Stimulated activated CD8-positive, alpha-beta memory T cell treated with anti-CD3 and anti-CD28 coated beads, Interleukin-2, amount 100 ng/mL, for 1 hour (primary cell): ENCODE data around the gene ATP6V1E1.
"Not testable (repeated sequence)": the region's sequence is repeated elsewhere in the genome, so short reads cannot be mapped to it uniquely, and the experiment has no call there.

Experiments
- DNase-seq, 2 donors: peaks; one replicate each; pipeline ENCODE4 v3.0.0-alpha.2; 2020; ENCODE audit warnings: low read depth in 2 of 2

ATP6V1E1 gene

GRCh38 chr22:17581056-17581455 is 47.5 kb downstream of the ATP6V1E1 start:
- DNase-seq: no peak

DNA sequence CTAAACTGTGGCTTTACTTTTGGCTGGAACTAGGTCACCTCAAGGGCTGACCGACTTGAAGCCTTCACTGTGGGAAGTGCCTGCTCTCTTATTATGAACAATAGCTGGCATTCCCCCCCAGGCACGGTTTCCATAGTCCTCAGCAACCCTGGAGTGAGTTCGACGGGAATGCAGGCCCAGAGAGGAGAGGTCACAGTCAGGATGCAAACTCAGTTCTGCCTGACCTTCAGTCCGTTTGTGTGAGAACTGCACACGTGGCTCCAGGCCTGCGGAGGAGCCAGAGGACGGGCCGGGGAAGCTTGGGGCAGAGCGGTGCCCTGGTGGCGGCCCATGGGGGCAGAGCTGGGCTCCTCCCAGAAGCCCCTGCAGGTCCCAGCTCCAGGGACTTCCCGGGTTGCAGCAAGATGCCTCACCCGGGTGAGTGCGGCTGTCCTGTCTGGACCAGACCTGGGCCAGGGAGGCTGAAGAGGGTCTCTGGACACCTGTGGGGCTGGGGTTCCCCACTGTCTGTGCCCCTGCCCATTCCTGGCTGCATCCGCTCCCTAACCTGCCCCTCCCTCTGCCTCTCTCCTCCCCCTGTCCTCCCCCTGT is 48.0 kb downstream of the ATP6V1E1 start:
- DNase-seq: no peak

GRCh38 chr22:17579535-17579981 is 49.0 kb downstream of the ATP6V1E1 start:
- no peak for DNase-seq

DNA sequence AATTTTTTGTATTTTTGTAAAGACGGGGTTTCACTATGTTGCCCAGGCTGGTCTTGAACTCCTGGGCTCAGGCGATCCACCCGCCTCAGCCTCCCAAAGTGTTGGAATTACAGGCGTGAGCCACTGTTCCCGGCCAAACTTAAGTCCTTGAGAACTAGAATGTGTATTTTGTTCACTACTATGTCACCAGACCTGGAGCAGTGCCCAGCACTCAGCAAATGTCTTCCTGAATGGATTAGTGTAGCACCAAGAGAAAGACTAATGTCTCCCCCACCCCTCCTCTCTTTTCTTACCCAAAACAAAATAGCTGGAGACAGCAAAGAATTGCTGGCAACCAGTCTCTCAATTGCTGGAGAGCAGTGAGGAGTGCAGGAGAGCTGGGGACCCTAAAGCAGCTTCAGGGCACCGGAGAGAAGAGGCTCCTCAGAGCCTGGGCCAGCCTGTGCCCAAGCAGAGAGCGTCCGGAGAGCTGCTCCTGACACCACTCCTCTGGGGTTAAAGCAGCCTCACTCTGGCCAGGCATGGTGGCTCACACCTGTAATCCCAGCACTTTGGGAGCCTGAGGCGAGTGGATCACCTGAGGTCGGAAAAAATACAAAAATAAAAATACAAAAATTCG is 50.3 kb downstream of the ATP6V1E1 start:
- no peak for DNase-seq

DNA sequence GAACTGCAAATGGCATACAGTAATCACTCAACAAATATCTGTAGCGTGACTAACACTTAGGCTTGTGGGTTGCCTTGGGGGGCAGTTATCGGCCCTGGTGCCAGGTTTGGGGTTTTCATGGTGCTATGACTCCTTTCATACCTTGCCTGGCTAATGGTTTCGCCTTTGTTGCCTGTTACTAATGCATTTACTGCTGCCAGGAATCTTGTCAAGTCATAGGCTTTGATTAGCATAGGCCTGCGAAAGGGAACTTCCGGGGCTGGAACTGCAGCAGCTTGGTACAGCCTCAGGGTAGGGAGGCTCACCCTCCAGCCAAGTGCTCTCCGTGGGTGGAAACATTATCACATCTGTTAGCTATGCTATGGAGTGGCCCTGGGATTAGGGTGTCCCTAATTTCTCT is 52.1 kb downstream of the ATP6V1E1 start:
- DNase-seq: no peak

DNA sequence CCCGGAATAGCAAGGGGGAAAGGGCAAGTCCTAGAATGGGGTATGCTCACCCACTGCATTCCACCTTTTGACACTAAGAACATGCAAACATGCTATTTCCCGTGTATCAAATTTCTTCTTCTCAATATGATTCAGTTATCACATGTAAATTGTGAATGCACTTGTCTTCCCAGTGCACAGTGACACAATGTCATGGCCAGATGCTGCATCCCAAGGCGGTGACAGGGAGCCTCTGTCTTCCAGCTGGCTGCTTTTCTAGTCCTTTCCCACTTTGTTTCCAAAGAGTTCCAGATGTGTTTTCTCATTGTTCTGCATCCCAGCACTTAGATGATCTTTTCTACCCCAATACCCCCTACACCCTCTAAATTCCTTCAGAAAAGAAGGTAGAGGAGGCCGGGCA is 52.9 kb downstream of the ATP6V1E1 start:
- no peak for DNase-seq

GRCh38 chr22:17575151-17575550 is 53.4 kb downstream of the ATP6V1E1 start:
- no peak for DNase-seq

DNA sequence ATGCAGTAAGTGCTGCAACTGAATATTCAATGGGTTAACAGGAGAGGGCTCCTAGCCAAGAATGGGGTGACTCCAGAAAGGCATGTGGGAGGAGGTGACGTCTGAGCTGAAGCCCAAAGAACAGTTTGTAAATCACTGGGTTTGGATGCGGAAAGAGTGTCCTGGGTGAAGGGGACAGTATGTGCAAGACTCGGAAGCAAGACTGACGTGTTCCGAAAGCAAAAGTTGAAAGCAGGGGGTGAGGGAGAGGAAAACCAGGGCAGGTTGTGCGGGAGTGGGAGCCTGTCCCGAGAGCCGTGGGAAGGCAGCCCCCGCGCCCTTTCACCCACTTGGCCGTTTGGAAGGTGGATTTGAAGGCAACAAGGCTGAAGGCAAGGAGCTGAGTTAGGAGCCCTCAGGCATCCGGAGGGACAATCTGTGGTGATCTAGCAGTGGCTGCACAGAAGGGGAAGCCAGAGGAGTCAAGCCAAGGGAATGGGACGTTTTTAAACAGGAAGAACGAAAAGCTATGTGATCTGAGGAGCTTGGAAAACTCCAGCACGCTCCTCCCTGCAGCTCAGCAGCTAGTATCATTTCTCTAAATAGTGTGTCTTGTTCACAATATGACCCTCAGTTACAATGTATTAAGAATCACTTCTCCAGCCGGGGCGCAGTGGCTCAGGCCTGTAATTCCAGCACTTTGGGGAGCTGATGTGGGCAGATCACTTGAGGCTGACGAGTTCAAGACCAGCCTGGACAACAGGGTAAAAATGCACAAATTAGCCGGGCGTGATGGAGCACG is 57.5 kb downstream of the ATP6V1E1 start:
- DNase-seq: no peak

- DNase-seq: no peak
These were observed 58.5 kb downstream of the ATP6V1E1 start for GRCh38 chr22:17569971-17570511.

DNA sequence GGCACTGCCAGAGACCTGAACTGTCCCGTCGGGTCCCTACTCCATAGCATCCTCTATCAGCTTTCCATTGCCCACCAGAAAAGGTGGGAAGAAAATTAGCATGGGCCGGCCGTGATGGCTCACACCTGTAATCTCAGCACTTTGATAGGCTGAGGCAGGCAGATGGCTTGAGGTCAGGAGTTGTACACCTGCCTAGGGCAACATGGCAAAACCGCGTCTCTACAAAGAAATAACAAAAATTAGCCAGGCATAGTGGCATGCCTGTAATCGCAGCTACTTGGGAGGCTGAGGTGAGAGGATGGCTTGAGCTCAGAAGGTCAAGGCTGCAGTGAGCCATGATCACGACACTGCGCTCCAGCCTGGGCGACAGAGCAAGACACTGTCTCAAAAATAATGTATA is 61.8 kb downstream of the ATP6V1E1 start:
- DNase-seq: no peak

- DNase-seq: not testable (repeated sequence)
These were observed 62.4 kb downstream of the ATP6V1E1 start for GRCh38 chr22:17566016-17566687.

DNA sequence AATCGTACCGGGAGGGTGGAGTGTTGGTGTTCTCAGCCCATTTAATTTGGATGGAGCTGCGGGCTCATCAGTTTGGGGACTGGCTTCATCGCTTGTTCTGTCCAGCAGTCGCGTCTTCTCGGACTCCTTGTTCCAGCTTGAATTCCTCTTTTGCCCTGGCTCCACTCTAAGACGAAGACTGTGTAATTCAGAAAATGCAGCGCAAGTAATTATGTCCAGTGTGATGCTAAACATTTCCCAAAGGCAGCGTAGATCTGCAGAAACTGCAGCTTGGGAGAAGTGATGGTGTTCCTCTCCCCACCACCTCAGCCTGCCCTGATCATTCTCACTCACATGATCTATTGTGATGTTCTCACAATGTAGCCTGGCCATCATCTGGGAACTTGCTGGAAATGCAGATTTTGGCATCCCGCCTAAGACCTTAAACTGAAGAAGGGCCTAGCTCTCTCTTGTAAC is 64.6 kb downstream of the ATP6V1E1 start:
- no peak for DNase-seq

GRCh38 chr22:17562906-17563870 is 65.4 kb downstream of the ATP6V1E1 start, which contains the start of gene SLC25A18:
TSS of gene SLC25A18 (plus strand) at chr22:17563498. CDS start at chr22:17579945, 16,447 bp downstream.
- no peak for DNase-seq

DNA sequence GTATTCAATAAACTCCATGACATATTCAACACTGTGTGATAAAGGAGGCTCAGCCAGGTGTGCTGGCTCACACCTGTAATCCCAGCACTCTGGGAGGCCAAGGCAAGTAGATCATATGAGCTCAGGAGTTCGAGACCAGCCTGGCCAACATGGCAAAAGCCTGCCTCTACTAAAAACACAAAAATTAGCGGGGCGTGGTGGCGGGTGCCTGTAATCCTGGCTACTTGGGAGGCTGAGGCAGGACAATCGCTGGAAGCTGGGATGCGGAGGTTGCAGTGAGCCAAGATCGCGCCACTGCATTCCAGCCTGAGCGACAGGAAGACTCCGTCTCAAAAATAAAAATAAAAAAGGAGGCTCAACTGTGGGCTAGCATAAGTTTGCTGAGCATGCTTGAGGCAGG is 69.4 kb downstream of the ATP6V1E1 start:
- DNase-seq: no peak

DNA sequence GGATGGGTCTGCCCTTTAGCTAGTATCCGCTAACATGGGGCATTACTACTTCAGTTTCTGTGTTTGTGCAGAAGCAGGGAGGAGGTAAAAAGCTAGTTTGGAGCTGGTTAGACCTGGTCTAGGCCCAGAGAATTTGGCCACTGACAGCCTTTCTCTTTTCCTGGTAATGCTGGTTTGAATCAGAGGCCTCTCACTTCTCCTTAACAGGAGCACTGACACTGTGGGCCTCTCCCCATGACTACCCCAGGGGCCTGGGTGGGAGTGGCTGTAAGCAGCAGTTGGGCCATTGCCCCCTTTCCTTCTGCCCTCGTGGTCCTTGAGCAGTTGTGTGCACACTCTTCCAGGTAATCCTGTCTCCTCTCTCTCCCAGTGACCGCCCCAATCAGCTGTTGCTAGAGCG is 73.7 kb downstream of the ATP6V1E1 start:
- DNase-seq: no peak

DNA sequence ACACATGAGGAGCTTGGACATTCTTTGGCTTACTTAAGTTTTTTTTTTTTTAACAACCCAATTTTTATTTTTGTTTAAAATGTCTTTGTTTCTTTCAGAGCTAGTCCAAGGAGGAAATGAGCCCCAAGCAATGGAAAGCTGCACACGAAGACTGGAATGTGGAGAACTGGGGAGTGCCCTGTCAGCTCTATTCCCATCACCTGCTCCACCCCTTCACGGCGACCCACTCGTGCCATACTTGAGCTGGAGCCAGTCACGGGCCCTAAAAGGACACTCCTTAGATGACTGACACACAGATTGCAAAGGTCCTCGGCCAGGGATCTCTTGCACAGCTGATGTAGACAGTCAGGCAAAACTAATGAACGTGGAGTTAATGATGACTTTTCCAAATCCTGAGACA is 75.8 kb downstream of the ATP6V1E1 start:
- no peak for DNase-seq

GRCh38 chr22:17549655-17550054 is 78.9 kb downstream of the ATP6V1E1 start:
- DNase-seq: no peak

GRCh38 chr22:17549183-17549582 is 79.4 kb downstream of the ATP6V1E1 start:
- DNase-seq: no peak

DNA sequence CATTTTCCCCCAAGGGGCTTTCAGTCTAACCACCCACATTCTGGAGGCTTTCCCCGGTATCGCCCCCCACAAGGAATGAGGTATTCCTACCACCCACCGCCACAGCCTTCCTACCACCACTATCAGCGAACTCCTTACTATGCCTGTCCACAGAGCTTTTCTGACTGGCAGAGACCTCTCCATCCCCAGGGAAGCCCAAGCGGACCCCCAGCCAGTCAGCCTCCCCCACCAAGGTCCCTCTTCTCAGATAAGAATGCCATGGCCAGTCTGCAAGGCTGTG is 79.9 kb downstream of the ATP6V1E1 start:
- DNase-seq: no peak

DNA sequence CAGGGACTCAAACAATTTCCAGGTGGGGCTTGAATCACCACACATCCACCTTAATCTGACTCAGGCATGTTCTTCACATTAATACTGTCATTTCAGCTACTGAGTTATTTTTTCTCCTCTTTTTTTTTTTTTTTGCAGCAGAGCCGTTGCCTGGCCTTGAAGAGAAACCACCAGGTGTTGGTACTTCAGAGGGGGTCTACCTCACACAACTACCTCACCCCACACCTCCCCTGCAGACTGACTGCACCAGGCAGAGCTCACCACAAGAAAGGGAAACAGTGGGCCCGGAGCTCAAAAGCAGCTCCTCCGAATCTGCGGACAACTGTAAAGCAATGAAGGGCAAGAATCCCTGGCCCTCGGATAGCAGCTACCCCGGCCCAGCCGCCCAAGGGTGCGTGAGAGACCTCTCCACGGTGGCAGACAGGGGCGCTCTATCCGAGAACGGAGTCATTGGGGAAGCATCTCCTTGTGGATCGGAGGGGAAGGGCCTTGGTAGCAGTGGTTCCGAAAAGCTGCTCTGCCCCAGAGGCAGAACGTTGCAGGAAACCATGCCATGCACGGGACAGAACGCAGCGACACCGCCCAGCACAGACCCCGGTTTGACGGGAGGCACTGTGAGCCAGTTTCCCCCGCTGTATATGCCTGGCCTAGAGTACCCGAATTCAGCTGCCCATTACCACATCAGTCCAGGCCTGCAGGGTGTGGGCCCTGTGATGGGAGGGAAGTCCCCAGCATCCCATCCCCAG is 80.4 kb downstream of the ATP6V1E1 start:
- no peak for DNase-seq
